Mucosa of rectum (tissue), 2 donors: Measurements from ENCODE around the gene CDK14.
A peak's percentile ranks its signal among the peaks of the same experiment; 100 is the strongest.

Experiments
- H3K27ac ChIP-seq, 2 donors: one replicate each; pipeline ENCODE4 v1.7.0; 2013; ENCODE audit warnings: inconsistent platforms in 2 of 2, low read depth in 2 of 2, low read length in 2 of 2
- H3K27me3 ChIP-seq, 2 donors: one replicate each; pipeline ENCODE4 v1.7.0; 2013; ENCODE audit warnings: low read length in 2 of 2; ENCODE audit not compliant: control insufficient read depth in 2 of 2, insufficient read depth in 2 of 2
- H3K36me3 ChIP-seq, 2 donors: one replicate each; pipeline ENCODE4 v1.7.0; 2013; ENCODE audit warnings: low read length in 2 of 2; ENCODE audit not compliant: control insufficient read depth in 2 of 2, insufficient read depth in 2 of 2
- H3K4me1 ChIP-seq, 2 donors: one replicate each; pipeline ENCODE4 v1.7.0; 2013; ENCODE audit warnings: low read length in 2 of 2, mild to moderate bottlenecking in 1 of 2; ENCODE audit not compliant: control insufficient read depth in 2 of 2, insufficient read depth in 2 of 2
- H3K4me3 ChIP-seq, 2 donors: one replicate each; pipeline ENCODE4 v1.7.0; 2013; ENCODE audit warnings: low read length in 2 of 2
- H3K9ac ChIP-seq, 2 donors: one replicate each; pipeline ENCODE4 v1.7.0; 2013; ENCODE audit warnings: low read length in 2 of 2, low read depth in 1 of 2, mild to moderate bottlenecking in 1 of 2
- H3K9me3 ChIP-seq, 2 donors: one replicate each; pipeline ENCODE4 v1.7.0; 2013; ENCODE audit warnings: low read length in 2 of 2; ENCODE audit not compliant: control insufficient read depth in 2 of 2
- donor health status: healthy.
- donor health status: Normal muscosa, but diverticular disease.

The CDK14 gene

DNA sequence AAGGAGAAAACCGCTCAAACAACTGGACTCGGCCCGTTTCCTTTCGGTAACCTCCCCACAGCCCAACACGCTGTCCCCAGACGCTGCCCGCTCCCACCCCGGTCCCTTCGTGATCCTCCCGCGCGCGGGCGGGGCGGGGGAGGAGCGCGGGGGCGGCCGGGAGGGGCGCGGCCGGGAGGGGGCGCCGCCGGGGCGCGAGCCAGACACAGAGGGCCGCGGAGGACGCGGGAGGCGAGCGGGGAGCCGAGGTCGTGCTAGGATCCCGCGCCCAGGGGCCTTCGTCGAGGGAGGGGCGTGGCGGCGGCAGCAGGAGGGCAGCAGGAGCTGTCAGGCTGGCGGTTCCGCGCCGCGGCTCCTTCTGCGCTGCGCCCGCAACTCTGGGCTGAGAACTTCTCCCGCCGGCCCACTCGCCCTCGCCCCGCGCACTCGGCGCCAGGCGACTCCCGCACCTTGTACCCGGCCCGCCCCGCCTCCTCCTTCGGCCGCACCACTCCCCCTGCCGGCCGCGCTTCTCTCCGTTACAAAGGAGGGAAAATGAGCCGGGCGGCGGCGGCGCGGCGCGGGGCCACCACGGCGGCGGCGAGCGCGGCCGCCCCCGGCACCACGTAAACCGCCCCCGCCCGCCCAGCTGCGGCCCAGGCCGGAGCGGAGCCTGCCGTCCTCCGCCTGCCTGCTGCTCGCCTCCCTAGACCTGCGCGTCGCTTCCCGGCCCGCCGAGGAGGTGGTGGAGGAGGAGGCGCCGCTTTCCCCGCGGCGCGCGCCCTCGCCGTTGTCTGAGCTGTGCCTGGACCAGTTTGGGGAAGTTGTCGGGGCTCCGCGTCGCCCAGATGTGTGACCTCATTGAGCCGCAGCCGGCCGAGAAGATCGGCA lies at the start of gene CDK14:
CDK14 (plus strand) TSS at position 521 of the 870 bp plus-strand sequence; CDS start at position 828, 307 bp downstream.
- H3K4me3 ChIP-seq, result peak within 1 kb of the TSS; percentile 64 to 73
- peak within 1 kb of the TSS; percentile 61 to 68 for H3K9ac ChIP-seq
- H3K4me1 ChIP-seq, result peaks cover 2 to 5% of the 10 kb centered on the region in 2 donors
- peaks cover 5 to 8% of the 10 kb centered on the region in 2 donors for H3K27me3 ChIP-seq
- H3K9me3 ChIP-seq, result no peaks in the 10 kb centered on the region
- no peaks in the 10 kb centered on the region for H3K36me3 ChIP-seq
- H3K27ac ChIP-seq, result peak within 1 kb of the TSS; percentile 21 to 48

DNA sequence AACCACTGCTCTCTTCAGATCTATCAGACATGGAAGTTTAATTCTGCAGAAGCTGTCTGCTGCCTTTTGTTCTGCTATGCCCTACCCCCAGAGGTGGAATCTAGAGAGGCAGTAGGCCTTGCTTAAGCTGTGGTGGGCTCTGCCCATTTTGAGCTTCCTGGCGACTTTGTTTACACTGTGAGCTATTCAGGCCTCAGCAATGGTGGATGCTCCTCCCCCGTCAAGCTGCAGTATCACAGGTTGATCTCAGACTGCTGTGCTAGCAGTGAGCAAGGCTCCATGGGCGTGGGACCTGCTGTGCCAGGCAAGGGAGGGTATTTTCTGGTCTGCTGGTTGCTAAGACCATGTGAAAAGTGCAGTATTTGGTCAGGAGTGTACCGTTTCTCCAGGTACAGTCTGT lies 45.1 kb upstream of the CDK14 start:
- Histone ChIP-seq H3K4me3 (no peak overlapping the region), H3K4me1 (no peaks in the 10 kb centered on the region), H3K27ac (no peak overlapping the region), H3K36me3 (no peaks in the 10 kb centered on the region), H3K27me3 (no peaks in the 10 kb centered on the region), H3K9me3 (no peaks in the 10 kb centered on the region), H3K9ac (no peak overlapping the region)

DNA sequence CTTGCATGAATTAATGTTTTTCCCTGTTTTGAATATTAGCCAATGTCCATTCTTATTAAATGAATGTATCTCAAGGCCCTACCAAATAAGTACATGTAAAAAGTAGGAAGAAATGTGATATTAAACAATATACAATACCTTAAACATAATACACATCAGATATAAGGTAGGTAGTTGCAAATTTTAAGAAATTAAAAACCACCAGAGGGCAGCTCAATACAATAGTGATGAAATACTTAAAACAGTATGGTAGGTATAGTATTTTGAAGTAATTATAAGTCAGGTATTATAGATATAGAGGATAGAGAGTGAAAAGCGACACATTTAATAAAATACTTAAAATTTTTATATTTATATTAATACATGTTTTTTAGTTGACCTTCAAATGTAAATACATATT lies 43.6 kb upstream of the CDK14 start:
- Histone ChIP-seq H3K9ac (no peak overlapping the region), H3K4me3 (no peak overlapping the region), H3K27me3 (no peaks in the 10 kb centered on the region), H3K9me3 (no peaks in the 10 kb centered on the region), H3K27ac (no peak overlapping the region), H3K36me3 (no peaks in the 10 kb centered on the region), H3K4me1 (no peaks in the 10 kb centered on the region)

DNA sequence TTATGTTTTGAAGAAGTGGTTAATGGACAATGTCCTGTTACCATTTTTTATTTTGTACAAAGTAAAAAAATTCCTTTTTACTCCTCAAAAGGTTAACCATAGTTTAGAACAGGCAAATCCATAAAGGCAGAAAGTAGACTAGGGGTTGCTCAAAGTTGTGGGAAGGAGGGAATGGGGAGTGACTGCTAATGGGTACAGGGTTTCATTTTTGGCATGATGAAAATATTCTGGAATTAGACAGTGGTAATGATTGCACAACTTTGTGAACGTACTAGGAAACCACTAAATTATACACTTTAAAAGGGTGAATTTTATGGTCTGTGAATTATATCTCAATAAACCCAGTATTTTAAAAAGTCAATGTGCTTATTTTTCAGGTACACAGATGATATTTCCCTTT lies 35.4 kb upstream of the CDK14 start:
- Histone ChIP-seq H3K9me3 (no peaks in the 10 kb centered on the region), H3K36me3 (no peaks in the 10 kb centered on the region), H3K9ac (no peak overlapping the region), H3K27me3 (no peaks in the 10 kb centered on the region), H3K4me1 (no peaks in the 10 kb centered on the region), H3K27ac (no peak overlapping the region), H3K4me3 (no peak overlapping the region)

DNA sequence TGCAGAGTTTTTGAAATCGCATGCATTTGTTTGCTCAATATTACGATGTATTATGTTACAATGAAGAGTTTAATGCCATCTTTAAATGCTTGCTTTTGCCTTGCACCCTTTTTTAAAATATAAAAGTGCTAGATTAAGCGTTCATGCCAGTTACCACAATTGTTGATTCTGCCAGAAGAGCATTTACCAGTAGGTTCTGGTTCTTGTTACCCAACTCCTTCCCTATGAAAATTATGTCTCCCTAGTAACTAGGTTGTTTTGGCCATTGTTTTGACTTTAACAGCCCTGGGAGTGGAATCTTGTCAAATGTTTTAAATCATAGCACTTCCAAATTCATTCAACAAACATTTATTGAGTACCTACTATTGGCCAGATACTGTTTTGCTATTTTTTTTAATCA lies 32.8 kb upstream of the CDK14 start:
- Histone ChIP-seq H3K9ac (no peak overlapping the region), H3K9me3 (no peaks in the 10 kb centered on the region), H3K4me1 (no peaks in the 10 kb centered on the region), H3K4me3 (no peak overlapping the region), H3K27ac (no peak overlapping the region), H3K27me3 (no peaks in the 10 kb centered on the region), H3K36me3 (no peaks in the 10 kb centered on the region)

DNA sequence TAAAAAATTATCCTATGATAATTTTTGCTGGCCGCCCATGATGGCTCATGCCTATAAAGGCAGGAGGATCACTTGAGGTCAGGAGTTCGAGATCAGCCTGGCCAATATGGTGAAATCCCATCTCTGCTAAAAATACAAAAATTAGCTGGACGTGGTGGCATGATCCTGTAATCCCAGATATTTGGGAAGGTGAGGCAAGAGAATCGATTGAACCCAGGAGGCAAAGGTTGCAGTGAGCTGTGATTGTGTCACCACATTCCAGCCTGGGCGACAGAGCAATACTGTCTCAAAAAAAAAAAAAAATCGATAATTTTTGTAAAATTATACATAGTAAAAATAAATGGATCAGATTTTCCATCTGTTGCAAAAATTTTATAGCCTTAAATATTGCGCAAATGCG lies 31.7 kb upstream of the CDK14 start:
- no peak overlapping the region for H3K9ac ChIP-seq
- no peaks in the 10 kb centered on the region for H3K27me3 ChIP-seq
- H3K4me1 ChIP-seq, result no peaks in the 10 kb centered on the region
- no peaks in the 10 kb centered on the region for H3K36me3 ChIP-seq
- H3K9me3 ChIP-seq, result no peaks in the 10 kb centered on the region
- H3K4me3 ChIP-seq, result no peak overlapping the region
- H3K27ac ChIP-seq, result no peak overlapping the region

DNA sequence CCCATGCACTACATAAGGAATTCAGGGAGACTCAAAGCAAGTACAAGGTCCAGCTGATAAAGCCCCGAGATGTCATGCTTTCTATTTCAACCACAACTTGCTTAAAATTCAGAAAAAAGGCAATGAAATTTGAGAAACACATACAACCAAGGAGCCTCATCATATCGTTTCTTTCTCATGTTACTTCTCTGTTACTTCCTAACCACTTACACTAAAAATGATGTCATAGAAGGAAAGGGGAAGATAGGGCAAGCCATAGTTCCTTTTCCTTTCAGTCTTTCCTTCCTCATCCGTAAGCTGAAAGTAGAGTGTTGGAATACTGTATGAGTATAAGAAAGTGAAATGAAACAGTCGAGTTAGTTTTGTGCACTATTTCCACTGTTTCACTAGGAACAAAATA lies 27.9 kb upstream of the CDK14 start:
- Histone ChIP-seq H3K9ac (no peak overlapping the region), H3K4me3 (no peak overlapping the region), H3K27me3 (no peaks in the 10 kb centered on the region), H3K4me1 (no peaks in the 10 kb centered on the region), H3K36me3 (no peaks in the 10 kb centered on the region), H3K27ac (no peak overlapping the region), H3K9me3 (no peaks in the 10 kb centered on the region)

DNA sequence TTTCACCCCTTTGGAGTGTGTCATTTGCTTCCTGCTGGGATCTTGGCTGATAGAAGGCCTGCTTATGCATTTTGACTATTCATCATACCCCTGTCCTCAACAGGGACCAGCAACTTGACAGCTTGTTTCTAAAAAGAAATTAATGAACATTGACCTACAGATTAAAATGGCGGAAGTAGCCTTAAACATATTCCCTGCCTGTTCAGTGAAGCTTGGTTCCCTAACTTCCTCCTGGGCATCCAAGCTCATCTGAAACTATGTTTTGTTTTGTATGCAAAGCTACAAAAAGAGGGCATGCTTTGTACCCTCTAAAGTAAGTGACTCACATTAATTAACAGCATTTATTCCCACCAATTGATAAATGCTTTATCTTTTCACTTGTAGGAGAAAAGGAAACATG lies 26.8 kb upstream of the CDK14 start:
- H3K4me1 ChIP-seq, result no peaks in the 10 kb centered on the region
- no peaks in the 10 kb centered on the region for H3K27me3 ChIP-seq
- no peak overlapping the region for H3K4me3 ChIP-seq
- no peaks in the 10 kb centered on the region for H3K36me3 ChIP-seq
- H3K9me3 ChIP-seq, result no peaks in the 10 kb centered on the region
- no peak overlapping the region for H3K9ac ChIP-seq
- no peak overlapping the region for H3K27ac ChIP-seq

DNA sequence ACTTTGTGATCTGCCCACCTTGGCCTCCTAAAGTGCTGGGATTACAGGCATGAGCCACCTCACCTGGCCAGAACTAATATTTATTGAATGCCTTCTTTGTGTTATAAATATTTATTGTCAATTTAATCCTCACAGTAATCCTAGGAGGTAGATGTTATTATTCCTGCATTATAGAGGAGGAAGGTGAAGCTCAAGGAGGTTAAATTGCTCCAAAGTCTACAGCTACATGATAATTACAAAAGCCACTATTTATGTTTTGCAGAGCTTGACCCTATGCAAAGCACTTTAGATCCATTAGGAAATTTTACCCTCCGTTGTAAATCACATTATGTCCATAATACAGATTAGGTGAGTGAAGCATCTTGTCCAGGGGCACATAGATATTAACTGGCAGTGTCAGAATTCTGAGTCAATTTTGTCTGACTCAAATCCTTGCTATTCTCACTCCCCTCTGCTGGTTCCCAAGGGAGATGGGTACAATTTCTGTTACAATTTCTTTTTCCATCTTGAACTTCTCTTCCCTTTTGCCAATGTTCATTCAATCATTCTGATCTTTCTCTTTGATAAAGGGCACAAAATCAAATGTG lies 25.7 kb upstream of the CDK14 start:
- Histone ChIP-seq H3K27ac (no peak overlapping the region), H3K27me3 (no peaks in the 10 kb centered on the region), H3K4me1 (no peaks in the 10 kb centered on the region), H3K9ac (no peak overlapping the region), H3K36me3 (no peaks in the 10 kb centered on the region), H3K9me3 (no peaks in the 10 kb centered on the region), H3K4me3 (no peak overlapping the region)

DNA sequence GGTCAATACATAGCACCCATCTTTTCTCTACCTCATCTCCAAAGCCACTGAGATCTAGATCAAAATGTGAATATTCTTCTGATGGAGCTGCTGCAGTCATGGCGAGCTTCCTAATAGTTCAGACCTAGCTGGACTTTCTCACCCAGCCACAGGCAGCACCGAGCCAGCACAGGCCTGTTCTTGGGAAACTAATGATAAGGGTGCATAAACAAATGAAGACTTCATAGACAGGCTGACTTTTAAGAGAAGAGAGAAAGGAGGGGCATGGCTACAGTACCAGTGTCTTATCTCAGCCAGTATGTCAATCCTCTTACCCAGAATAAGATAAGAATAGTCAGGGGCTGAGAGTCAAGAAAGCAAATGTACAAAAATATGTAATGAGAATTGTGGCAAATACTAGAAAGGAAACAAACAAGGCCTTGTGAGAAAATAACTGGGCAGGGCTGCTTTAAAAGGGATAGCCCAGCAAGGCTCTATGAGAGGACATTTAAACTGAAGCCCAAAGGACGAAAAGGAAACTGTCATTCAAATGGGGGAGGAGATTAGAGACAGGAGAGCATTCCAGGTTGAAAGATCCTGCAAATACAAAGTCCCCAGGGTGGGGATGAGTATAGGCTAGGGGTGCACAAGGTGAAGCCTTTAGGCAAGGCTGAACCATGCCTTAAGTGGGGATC lies 21.8 kb upstream of the CDK14 start:
- Histone ChIP-seq H3K27me3 (no peaks in the 10 kb centered on the region), H3K9me3 (no peaks in the 10 kb centered on the region), H3K27ac (no peak overlapping the region), H3K4me3 (no peak overlapping the region), H3K36me3 (no peaks in the 10 kb centered on the region), H3K9ac (no peak overlapping the region), H3K4me1 (no peaks in the 10 kb centered on the region)
